K562 (cell line): ENCODE results near the gene ANKRD11. TPM values are rescaled to one million over a fixed set of nuclear protein-coding genes. Genes with fewer than 3 reads are reported as not detected.

ENCODE experiments used
- BMI1 ChIP-seq: fragments of 150-350 bp; IDR thresholded peaks from 2 replicates; pipeline ENCODE4 v1.6.1; 2014; ENCODE audit warnings: low read length
- HMGN3 ChIP-seq: IDR thresholded peaks from 2 replicates; pipeline ENCODE4 v1.6.1; 2011; ENCODE audit warnings: borderline replicate concordance, low read depth, mild to moderate bottlenecking, mixed read lengths, low read length; ENCODE audit not compliant: insufficient read length; ENCODE audit errors: extremely low read depth
- JUN ChIP-seq, 2 experiments: sonication (generic) in 1 of 2; formaldehyde crosslinking in 1 of 2; IDR thresholded peaks; 2 replicates each; pipeline versions ENCODE4 v1.6.1 to v1.8.0; 2012 to 2022; ENCODE audit warnings: borderline replicate concordance in 2 of 2, mild to moderate bottlenecking in 2 of 2, improper control_type of control experiment in 1 of 2, low read depth in 1 of 2, low read length in 1 of 2, missing genetic modification reagents in 1 of 2
- MNT ChIP-seq, 2 experiments: fragments of 450-650 bp; conservative IDR thresholded peaks; 2 replicates each; pipeline ENCODE4 v1.6.1; 2017; ENCODE audit warnings: mild to moderate bottlenecking in 2 of 2, moderate library complexity in 2 of 2
- NFIC ChIP-seq: fragments of 450-650 bp; IDR thresholded peaks from 2 replicates; pipeline ENCODE4 v1.6.1; 2017; ENCODE audit warnings: mild to moderate bottlenecking, inconsistent platforms
- TCF3 ChIP-seq: sonication (generic); formaldehyde crosslinking; IDR thresholded peaks from 2 replicates; pipeline ENCODE4 v1.4.0; 2020; ENCODE audit warnings: mild to moderate bottlenecking, missing genetic modification reagents
- ZNF174 ChIP-seq: fragments of 250-450 bp; sonication (Bioruptor Pico); IDR thresholded peaks from 2 replicates; pipeline ENCODE4 v1.4.0; 2020; ENCODE audit warnings: mild to moderate bottlenecking
- ZNF239 ChIP-seq: fragments of 250-450 bp; sonication (Bioruptor Pico); IDR thresholded peaks from 2 replicates; pipeline ENCODE4 v1.4.0; 2020; ENCODE audit warnings: mild to moderate bottlenecking
- ZNF444 ChIP-seq: fragments of 250-450 bp; sonication (Bioruptor Pico); IDR thresholded peaks from 2 replicates; pipeline ENCODE4 v1.4.0; 2020; ENCODE audit warnings: mild to moderate bottlenecking, moderate library complexity
- polyA plus RNA-seq, 8 experiments: library from polyadenylated mRNA; depleted of rRNA in 4 of 8; stranded (reverse) in 5 of 8; unstranded in 3 of 8; fragments of >200 nt; fragmentation: Nextera tagmentation in 2 of 8; fragmentation: Illumina TruSeq in 1 of 8; extraction: Ambion mirVana in 2 of 8; extraction: Trizol in 1 of 8; gene quantifications; 2 replicates each; pipeline versions ENCODE4 v1.2.1 to v1.2.3, GENCODE V29; 2011 to 2014; ENCODE audit warnings: inconsistent platforms in 1 of 8, missing spikeins in 1 of 8
- total RNA-seq, 7 experiments: library from RNA; depleted of rRNA in 6 of 7; stranded (reverse); fragments of >200 nt in 6 of 7; fragmentation: Illumina TruSeq in 2 of 7; extraction: Trizol in 2 of 7; gene quantifications; 2 replicates each; pipeline versions ENCODE4 v1.2.1 to v1.2.3, GENCODE V29; 2011 to 2021; ENCODE audit warnings: low replicate concordance in 1 of 7
- TF ChIP-seq, protein P1 (sequence below): fragments of 200-400 bp; formaldehyde crosslinking; IDR thresholded peaks from 2 replicates; pipeline ENCODE4 v1.6.1; 2017; ENCODE audit warnings: mild to moderate bottlenecking, low read depth, low read length, moderate library complexity

ANKRD11 gene
- total and polyA plus RNA-seq, 9 of the 15 experiments (the other 6 are each of a cell fraction or from before 2014, with no cell fraction given), result 4.7 to 126 (median 31.7) TPM

DNA sequence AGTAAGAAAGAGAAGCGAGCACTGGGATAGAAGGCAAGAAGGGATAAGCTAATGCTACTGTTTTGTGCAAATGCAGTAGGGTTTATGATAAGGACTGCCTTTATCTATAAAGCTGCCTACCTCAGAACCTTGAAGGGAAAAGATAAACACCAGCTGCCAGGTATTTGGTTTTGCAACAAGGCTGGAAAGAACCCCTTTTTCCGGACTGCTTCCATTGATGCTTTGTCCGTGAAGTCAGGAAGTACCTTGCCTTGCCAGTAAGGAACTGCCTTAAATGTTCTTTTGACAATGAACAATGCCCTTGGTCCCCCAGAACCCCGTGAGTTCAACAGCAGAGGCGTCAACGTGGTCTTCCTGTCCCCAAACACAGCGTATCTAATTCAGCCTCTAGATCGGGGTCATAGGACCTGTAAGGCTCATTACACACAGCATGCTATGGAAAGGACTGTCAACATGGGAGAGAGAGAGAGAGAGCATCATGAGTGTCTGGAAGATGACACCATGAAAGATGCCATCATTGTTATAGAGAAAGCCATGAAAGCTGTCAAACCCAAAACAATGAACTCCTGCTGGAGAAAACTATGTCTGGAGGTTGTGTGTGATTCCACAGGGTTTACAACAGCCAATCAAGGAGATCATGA lies 113.4 kb downstream of the ANKRD11 start (continued):
- TF ChIP-seq ZNF174, result no peak
- TF ChIP-seq ZNF444 (CRISPR knock-in tag), result no peak
- peak; percentile 31 for TF ChIP-seq TCF3 (CRISPR knock-in tag)
- TF ChIP-seq JUN (IDR thresholded peaks at IDR 0.05; ENCODE audit: borderline replicate concordance, low read depth, low read length), result no peak
- no peak for TF ChIP-seq JUN (CRISPR knock-in tag; IDR thresholded peaks at IDR 0.05; ENCODE audit: borderline replicate concordance)
- TF ChIP-seq, protein P1, sequence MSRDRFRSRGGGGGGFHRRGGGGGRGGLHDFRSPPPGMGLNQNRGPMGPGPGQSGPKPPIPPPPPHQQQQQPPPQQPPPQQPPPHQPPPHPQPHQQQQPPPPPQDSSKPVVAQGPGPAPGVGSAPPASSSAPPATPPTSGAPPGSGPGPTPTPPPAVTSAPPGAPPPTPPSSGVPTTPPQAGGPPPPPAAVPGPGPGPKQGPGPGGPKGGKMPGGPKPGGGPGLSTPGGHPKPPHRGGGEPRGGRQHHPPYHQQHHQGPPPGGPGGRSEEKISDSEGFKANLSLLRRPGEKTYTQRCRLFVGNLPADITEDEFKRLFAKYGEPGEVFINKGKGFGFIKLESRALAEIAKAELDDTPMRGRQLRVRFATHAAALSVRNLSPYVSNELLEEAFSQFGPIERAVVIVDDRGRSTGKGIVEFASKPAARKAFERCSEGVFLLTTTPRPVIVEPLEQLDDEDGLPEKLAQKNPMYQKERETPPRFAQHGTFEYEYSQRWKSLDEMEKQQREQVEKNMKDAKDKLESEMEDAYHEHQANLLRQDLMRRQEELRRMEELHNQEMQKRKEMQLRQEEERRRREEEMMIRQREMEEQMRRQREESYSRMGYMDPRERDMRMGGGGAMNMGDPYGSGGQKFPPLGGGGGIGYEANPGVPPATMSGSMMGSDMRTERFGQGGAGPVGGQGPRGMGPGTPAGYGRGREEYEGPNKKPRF, result no peak
- no peak for TF ChIP-seq BMI1
- no peak for TF ChIP-seq HMGN3
- TF ChIP-seq ZNF239 (CRISPR knock-in tag), result 0 out of 2 replicates have a peak, but pooled peaks have one; percentile 11
- TF ChIP-seq MNT (conservative IDR thresholded peaks at IDR 0.05), result peak in 1 of 2 experiments; percentile 24; a peak in 1 of 4 replicates
- TF ChIP-seq NFIC, result peak; percentile 15; the same call in 1 of the 2 replicates
